Measurements from ENCODE around the gene LRRC61.

- TF ChIP-seq, protein P1, sequence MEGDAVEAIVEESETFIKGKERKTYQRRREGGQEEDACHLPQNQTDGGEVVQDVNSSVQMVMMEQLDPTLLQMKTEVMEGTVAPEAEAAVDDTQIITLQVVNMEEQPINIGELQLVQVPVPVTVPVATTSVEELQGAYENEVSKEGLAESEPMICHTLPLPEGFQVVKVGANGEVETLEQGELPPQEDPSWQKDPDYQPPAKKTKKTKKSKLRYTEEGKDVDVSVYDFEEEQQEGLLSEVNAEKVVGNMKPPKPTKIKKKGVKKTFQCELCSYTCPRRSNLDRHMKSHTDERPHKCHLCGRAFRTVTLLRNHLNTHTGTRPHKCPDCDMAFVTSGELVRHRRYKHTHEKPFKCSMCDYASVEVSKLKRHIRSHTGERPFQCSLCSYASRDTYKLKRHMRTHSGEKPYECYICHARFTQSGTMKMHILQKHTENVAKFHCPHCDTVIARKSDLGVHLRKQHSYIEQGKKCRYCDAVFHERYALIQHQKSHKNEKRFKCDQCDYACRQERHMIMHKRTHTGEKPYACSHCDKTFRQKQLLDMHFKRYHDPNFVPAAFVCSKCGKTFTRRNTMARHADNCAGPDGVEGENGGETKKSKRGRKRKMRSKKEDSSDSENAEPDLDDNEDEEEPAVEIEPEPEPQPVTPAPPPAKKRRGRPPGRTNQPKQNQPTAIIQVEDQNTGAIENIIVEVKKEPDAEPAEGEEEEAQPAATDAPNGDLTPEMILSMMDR (IDR thresholded peaks at IDR 0.05), result no peak
- no peak for TF ChIP-seq POLR2A (IDR thresholded peaks at IDR 0.05)
Observed at GRCh38 chr7:150368096-150368883, 45.1 kb downstream of the LRRC61 start, which contains the start of gene REPIN1.
